Osteocyte (in vitro differentiated cells): ENCODE data around the gene DOC2B. TPM values are rescaled to one million over a fixed set of nuclear protein-coding genes. Genes with fewer than 3 reads are reported as not detected.
"Not testable (repeated sequence)": the region's sequence is repeated elsewhere in the genome, so short reads cannot be mapped to it uniquely, and the experiment has no call there.

Source experiments
- DNase-seq: peaks from one replicate; pipeline ENCODE4 v3.0.0; 2021; ENCODE audit warnings: mixed read lengths; ENCODE audit not compliant: unreplicated experiment; ENCODE audit errors: extremely low spot score
- H3K27ac Mint-ChIP-seq: one replicate; pipeline ENCODE4 v1.8.0; 2021; ENCODE audit warnings: mild to moderate bottlenecking, mixed read lengths; ENCODE audit not compliant: unreplicated experiment
- H3K27me3 Mint-ChIP-seq: one replicate; pipeline ENCODE4 v1.8.0; 2021; ENCODE audit warnings: mixed read lengths; ENCODE audit not compliant: unreplicated experiment
- H3K36me3 Mint-ChIP-seq: one replicate; pipeline ENCODE4 v1.8.0; 2021; ENCODE audit warnings: mixed read lengths; ENCODE audit not compliant: unreplicated experiment
- H3K4me1 Mint-ChIP-seq: one replicate; pipeline ENCODE4 v1.8.0; 2021; ENCODE audit warnings: mixed read lengths; ENCODE audit not compliant: unreplicated experiment
- H3K4me3 Mint-ChIP-seq: one replicate; pipeline ENCODE4 v1.8.0; 2021; ENCODE audit warnings: mild to moderate bottlenecking, moderate library complexity, mixed read lengths; ENCODE audit not compliant: unreplicated experiment
- H3K9me3 Mint-ChIP-seq: one replicate; pipeline ENCODE4 v1.8.0; 2021; ENCODE audit warnings: mixed read lengths; ENCODE audit not compliant: unreplicated experiment
- total RNA-seq: library from RNA; stranded (reverse); gene quantifications from 2 replicates; pipeline ENCODE4 v1.2.1, GENCODE V29; 2021
- TF ChIP-seq, protein P1 (sequence below): fragments of 200-600 bp; sonication (generic); IDR thresholded peaks from 2 replicates; pipeline ENCODE4 v1.5.0; 2021; ENCODE audit warnings: antibody characterized with exemption, mild to moderate bottlenecking, moderate library complexity

The DOC2B gene
- total RNA-seq, 1 donor from 2014 or later = not detected

DNA sequence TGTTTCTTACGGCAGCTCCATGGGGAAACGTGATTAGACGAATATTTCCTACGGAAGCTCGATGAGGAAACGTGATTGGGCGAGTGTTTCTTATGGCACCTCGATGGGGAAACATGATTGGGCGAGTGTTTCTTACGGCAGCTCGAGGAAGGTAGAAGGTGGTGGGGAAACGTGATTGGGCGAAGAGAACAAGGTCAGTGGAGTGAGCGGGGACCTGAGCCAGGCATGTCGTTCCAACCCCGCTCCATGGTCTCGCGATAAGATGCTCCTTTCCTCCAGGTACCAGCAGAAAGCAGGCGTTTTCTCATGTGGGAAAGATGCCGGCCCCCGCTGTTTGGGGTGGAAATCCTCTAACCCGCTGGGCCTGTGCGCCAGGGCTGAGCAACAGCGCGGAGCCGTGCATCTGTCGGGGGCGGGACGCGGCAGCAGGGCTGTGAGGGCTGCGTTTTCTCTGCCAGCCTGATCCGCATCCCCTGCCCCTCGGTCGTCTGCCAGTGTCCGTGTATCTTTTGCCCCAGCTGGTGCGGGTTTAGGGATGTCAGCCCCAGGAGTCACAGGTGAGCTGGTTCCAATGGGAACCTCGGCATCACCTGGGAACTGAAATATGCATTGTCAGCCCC is 25.6 kb upstream of the DOC2B start:
- H3K4me3 Mint-ChIP-seq = no peak overlapping the region
- TF ChIP-seq, protein P1, sequence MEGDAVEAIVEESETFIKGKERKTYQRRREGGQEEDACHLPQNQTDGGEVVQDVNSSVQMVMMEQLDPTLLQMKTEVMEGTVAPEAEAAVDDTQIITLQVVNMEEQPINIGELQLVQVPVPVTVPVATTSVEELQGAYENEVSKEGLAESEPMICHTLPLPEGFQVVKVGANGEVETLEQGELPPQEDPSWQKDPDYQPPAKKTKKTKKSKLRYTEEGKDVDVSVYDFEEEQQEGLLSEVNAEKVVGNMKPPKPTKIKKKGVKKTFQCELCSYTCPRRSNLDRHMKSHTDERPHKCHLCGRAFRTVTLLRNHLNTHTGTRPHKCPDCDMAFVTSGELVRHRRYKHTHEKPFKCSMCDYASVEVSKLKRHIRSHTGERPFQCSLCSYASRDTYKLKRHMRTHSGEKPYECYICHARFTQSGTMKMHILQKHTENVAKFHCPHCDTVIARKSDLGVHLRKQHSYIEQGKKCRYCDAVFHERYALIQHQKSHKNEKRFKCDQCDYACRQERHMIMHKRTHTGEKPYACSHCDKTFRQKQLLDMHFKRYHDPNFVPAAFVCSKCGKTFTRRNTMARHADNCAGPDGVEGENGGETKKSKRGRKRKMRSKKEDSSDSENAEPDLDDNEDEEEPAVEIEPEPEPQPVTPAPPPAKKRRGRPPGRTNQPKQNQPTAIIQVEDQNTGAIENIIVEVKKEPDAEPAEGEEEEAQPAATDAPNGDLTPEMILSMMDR = no peak
- H3K27ac Mint-ChIP-seq = no peak overlapping the region
- peaks cover 16% of the 10 kb centered on the region for H3K27me3 Mint-ChIP-seq
- H3K36me3 Mint-ChIP-seq = no peaks in the 10 kb centered on the region
- no peaks in the 10 kb centered on the region for H3K9me3 Mint-ChIP-seq
- DNase-seq = no peak
- H3K4me1 Mint-ChIP-seq = no peaks in the 10 kb centered on the region

DNA sequence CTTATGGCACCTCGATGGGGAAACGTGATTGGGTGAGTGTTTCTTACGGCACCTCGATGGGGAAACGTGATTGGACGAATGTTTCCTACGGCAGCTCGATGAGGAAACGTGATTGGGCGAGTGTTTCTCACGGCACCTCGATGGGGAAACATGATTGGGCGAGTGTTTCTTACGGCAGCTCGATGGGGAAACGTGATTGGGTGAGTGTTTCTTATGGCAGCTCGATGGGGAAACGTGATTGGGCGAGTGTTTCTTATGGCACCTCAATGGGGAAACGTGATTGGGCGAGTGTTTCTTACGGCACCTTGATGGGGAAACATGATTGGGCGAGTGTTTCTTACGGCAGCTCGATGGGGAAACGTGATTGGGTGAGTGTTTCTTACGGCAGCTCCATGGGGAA is 25.0 kb upstream of the DOC2B start:
- not testable (repeated sequence) for H3K36me3 Mint-ChIP-seq, DNase-seq, H3K4me3 Mint-ChIP-seq, H3K9me3 Mint-ChIP-seq, H3K27ac Mint-ChIP-seq, H3K4me1 Mint-ChIP-seq
- peaks cover 14% of the 10 kb centered on the region for H3K27me3 Mint-ChIP-seq

DNA sequence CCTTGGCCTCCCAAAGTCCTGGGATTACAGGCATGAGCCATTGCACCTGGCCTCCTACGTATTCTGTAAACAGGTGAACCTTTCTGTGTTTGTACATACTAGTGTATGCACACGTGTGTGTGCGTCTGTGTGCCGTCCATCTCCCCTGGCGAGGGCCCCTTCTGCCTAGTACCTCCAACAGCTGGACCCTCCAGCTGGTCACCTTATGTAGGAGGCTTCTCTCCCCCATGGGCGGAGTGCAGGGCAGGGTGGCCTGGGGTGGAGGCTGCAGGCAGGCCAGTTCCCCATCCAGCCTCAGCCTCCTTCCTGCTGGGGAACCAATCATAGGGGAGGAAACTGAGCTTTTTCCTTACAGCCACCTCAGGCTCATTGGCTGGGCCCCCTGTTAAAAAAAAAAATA is 24.4 kb upstream of the DOC2B start:
- no peak overlapping the region for H3K4me3 Mint-ChIP-seq
- H3K27me3 Mint-ChIP-seq = peaks cover 10% of the 10 kb centered on the region
- DNase-seq = no peak

DNA sequence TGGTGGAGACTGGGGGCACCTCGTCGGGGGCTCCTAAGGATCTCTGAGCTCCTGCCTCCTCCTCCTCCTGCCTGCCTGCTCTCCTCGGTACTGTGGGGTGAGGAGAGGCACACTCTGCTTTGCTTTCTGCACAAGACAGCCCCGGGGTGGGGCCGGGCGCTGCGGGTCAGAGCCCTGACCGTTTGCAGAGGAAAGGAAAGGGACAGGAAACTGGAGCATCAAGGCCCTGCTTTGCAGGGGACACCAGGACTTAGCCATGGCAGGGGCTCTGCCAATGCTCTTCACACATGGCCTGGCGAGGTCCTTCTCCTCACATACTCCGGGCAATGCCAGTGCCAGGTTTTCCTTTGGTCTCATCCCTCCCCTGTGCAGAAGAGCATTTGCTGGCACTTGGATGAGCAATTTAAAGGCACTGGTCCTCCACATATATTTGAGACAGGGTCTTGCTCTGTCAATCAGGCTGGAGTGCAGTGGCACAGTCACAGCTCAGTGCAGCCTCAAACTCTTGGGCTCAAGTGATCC is 23.8 kb upstream of the DOC2B start:
- Mint-ChIP-seq H3K4me3 (no peak overlapping the region), H3K27me3 (peaks cover 8% of the 10 kb centered on the region), H3K4me1 (peaks cover 3% of the 10 kb centered on the region), H3K9me3 (no peaks in the 10 kb centered on the region), H3K27ac (no peak overlapping the region), H3K36me3 (no peaks in the 10 kb centered on the region)
- no peak for DNase-seq
- TF ChIP-seq, protein P1 = no peak

More for the DNA sequence above, 24.4 kb upstream of the DOC2B start:
- Mint-ChIP-seq H3K36me3 (no peaks in the 10 kb centered on the region), H3K9me3 (no peaks in the 10 kb centered on the region), H3K4me1 (no peaks in the 10 kb centered on the region), H3K27ac (no peak overlapping the region)
- TF ChIP-seq, protein P1 = no peak

DNA sequence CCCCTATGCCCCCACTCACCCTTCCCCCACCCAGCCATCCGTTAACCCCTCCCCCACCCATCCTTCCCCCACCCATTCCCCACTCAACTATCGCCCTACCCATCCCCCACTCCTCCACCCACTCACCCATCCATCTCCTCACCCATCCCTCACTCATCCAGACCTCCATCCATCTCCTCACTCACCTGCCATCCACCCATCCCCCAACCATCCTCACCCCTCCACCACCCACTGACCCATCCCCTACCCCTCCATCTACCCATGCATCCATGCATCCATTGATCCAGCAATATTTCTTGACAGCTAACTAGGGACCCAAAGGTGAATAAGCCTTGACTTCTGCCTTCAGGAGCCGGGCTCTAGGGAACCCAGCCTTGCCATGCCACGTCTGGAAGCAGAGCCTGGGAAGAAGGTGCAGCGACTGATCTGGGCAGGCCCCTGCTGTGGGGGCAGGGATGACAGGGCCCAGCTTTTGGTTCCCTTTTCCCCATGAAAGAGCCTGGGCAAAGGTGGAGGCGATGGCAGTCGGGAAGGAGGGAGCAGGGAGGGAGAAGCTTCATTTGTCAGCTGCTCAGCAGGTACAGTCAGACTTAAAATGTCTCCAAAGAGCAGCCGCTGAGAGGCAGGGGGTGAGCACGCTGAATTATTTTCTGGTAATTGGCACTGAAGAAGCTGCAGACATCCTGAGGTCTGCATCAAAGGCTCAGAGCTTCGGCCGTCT is 23.1 kb upstream of the DOC2B start:
- no peak for DNase-seq
- Mint-ChIP-seq H3K27ac (no peak overlapping the region), H3K27me3 (peaks cover 8% of the 10 kb centered on the region), H3K36me3 (no peaks in the 10 kb centered on the region), H3K4me3 (no peak overlapping the region), H3K9me3 (no peaks in the 10 kb centered on the region), H3K4me1 (peaks cover 9% of the 10 kb centered on the region)
- TF ChIP-seq, protein P1 = no peak
